A549 (cell line): Measurements from ENCODE around the gene CABP4. TPM values are rescaled to one million over a fixed set of nuclear protein-coding genes. Genes with fewer than 3 reads are reported as not detected.

Source experiments
- ATAC-seq, 2 experiments: fragments of 200-7000 bp in 1 of 2; fragments of >200 bp in 1 of 2; cut with Nextera tagmentation in 1 of 2; cut with Tn5 transposase in 1 of 2; 3 replicates each; pipeline versions ENCODE4 v1.8.0 to v1.9.1; 2018 to 2020; ENCODE audit warnings: mild to moderate bottlenecking in 1 of 2, moderate library complexity in 1 of 2
- CTCF ChIA-PET: fragments of 300-600 bp; sonication (Branson Sonifier 250); formaldehyde crosslinking; extraction: SDS; loops from one replicate; lab custom pipeline; 2021; ENCODE audit warnings: antibody characterized with exemption, inconsistent platforms; lab: Yijun Ruan, JAX
- POLR2A ChIA-PET: fragments of 350-600 bp; formaldehyde crosslinking; extraction: SDS; loops from one replicate; lab custom pipeline; 2021; ENCODE audit warnings: antibody characterized with exemption, inconsistent platforms; lab: Yijun Ruan, JAX
- DNase-seq, 2 experiments: peaks; one replicate each; pipeline versions ENCODE4 v3.0.0 to v3.0.0-alpha.2; 2011 to 2016; ENCODE audit warnings: low read depth in 1 of 2, low spot score in 1 of 2
- FAIRE-seq: peaks from 2 replicates; lab custom pipeline; 2011; peaks lifted over from hg19 to GRCh38; lab: Jason Lieb, UNC
- H3K27ac ChIP-seq, 2 experiments: fragments of >200 bp; sonication (Bioruptor Twin); formaldehyde crosslinking; 3 replicates each; pipeline ENCODE4 v1.5.1; 2016 to 2017
- H3K4me1 ChIP-seq: fragments of >200 bp; sonication (Bioruptor Twin); formaldehyde crosslinking; 3 replicates; pipeline ENCODE4 v1.6.1; 2016
- H3K4me2 ChIP-seq: fragments of >200 bp; sonication (Bioruptor Twin); formaldehyde crosslinking; 3 replicates; pipeline ENCODE4 v1.6.1; 2016
- H3K4me3 ChIP-seq: fragments of >200 bp; sonication (Bioruptor Twin); formaldehyde crosslinking; 3 replicates; pipeline ENCODE4 v1.5.1; 2016
- H3K9me3 ChIP-seq: fragments of >200 bp; sonication (Bioruptor Twin); formaldehyde crosslinking; 3 replicates; pipeline ENCODE4 v1.6.1; 2016
- CBX8 ChIP-seq: fragments of 200-600 bp; sonication (generic); IDR thresholded peaks from 2 replicates; pipeline ENCODE4 v1.6.1; 2016
- ESRRA ChIP-seq: fragments of 150-350 bp; IDR thresholded peaks from 2 replicates; pipeline ENCODE4 v1.6.1; 2014; ENCODE audit warnings: mild to moderate bottlenecking, low read length, borderline replicate concordance
- HDAC2 ChIP-seq: fragments of 200-600 bp; sonication (generic); IDR thresholded peaks from 2 replicates; pipeline ENCODE4 v1.6.1; 2016
- HOXA7 ChIP-seq: fragments of 250-450 bp; sonication (Bioruptor Pico); IDR thresholded peaks from 2 replicates; pipeline ENCODE4 v1.5.0; 2020; ENCODE audit warnings: mild to moderate bottlenecking, moderate library complexity
- JUNB ChIP-seq: fragments of >200 bp; sonication (Bioruptor Twin); formaldehyde crosslinking; IDR thresholded peaks from 2 replicates; pipeline ENCODE4 v1.6.1; 2016
- MAFK ChIP-seq: fragments of 450-650 bp; IDR thresholded peaks from 2 replicates; pipeline ENCODE4 v1.6.1; 2014; ENCODE audit not compliant: partially characterized antibody
- MAZ ChIP-seq: fragments of 150-350 bp; IDR thresholded peaks from 2 replicates; pipeline ENCODE4 v1.6.1; 2014; ENCODE audit warnings: antibody characterized with exemption, low read depth, low read length, borderline replicate concordance
- PBX3 ChIP-seq: IDR thresholded peaks from 2 replicates; pipeline ENCODE4 v1.6.1; 2012
- RAD21 ChIP-seq, 2 experiments: fragments of >200 bp in 1 of 2; sonication (Bioruptor Twin) in 1 of 2; formaldehyde crosslinking in 1 of 2; IDR thresholded peaks in 1 of 2; conservative IDR thresholded peaks in 1 of 2; 2 replicates in 1 of 2; 3 replicates in 1 of 2; pipeline ENCODE4 v1.6.1; 2012 to 2018; ENCODE audit warnings: inconsistent platforms in 1 of 2
- TP53 ChIP-seq: fragments of 250-450 bp; sonication (Bioruptor Pico); IDR thresholded peaks from 2 replicates; pipeline ENCODE4 v1.5.0; 2021; ENCODE audit warnings: mild to moderate bottlenecking, moderate library complexity
- ZC3H11A ChIP-seq: fragments of 450-650 bp; IDR thresholded peaks from 2 replicates; pipeline ENCODE4 v1.6.1; 2014; ENCODE audit warnings: antibody characterized with exemption, mild to moderate bottlenecking
- ZFP36 ChIP-seq: fragments of 450-650 bp; IDR thresholded peaks from 2 replicates; pipeline ENCODE4 v1.6.1; 2014; ENCODE audit warnings: borderline replicate concordance; ENCODE audit not compliant: partially characterized antibody
- ZNF302 ChIP-seq: fragments of 250-450 bp; sonication (Bioruptor Pico); IDR thresholded peaks from 2 replicates; pipeline ENCODE4 v1.9.0; 2021; ENCODE audit warnings: inconsistent platforms, mild to moderate bottlenecking, moderate library complexity
- ZSCAN20 ChIP-seq: fragments of 250-450 bp; sonication (Bioruptor Pico); IDR thresholded peaks from 2 replicates; pipeline ENCODE4 v1.8.0; 2022; ENCODE audit warnings: mild to moderate bottlenecking, moderate library complexity
- WGBS: methylation state at CpG from one replicate; pipeline ENCODE4 v1.1.6; 2017; ENCODE audit errors: missing lambda C conversion rate; 5-methylcytosine and 5-hydroxymethylcytosine counted together
- polyA plus RNA-seq, 4 experiments: library from polyadenylated mRNA; depleted of rRNA in 3 of 4; stranded (reverse); fragments of >200 nt; fragmentation: RNase III in 1 of 4; extraction: RNeasy Plus Mini Kit Qiagen cat#74134 plus additional on column Dnase treatment in 1 of 4; gene quantifications; 2 replicates in 3 of 4; 3 replicates in 1 of 4; pipeline ENCODE4 v1.2.3, GENCODE V29; 2011 to 2017
- TF ChIP-seq, protein P1 (sequence below): fragments of >200 bp; sonication (Bioruptor Twin); formaldehyde crosslinking; IDR thresholded peaks from 3 replicates; pipeline ENCODE4 v1.6.1; 2016

CABP4 gene
- polyA plus RNA-seq, 2 of the 4 experiments (the other 2 are of a cell fraction) = not detected

DNA sequence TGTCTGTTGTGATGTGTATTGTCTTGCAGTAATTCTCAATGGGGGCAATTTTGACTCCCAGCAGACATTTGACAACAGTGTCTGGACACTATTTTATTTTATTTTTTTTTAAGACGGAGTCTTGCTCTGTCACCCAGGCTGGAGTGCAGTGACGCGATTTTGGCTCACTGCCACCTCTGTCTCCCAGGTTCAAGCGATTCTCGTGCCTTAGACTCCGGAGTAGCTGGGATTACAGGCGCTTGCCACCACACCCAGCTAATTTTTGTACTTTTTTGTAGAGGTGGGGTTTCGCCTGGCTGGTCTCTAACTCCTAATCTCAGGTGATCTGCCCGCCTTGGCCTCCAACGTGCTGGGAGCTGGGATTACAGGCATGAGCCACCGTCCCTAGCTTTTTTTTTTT, 25.4 kb upstream of the CABP4 start (continued):
- no peak for TF ChIP-seq HOXA7

DNA sequence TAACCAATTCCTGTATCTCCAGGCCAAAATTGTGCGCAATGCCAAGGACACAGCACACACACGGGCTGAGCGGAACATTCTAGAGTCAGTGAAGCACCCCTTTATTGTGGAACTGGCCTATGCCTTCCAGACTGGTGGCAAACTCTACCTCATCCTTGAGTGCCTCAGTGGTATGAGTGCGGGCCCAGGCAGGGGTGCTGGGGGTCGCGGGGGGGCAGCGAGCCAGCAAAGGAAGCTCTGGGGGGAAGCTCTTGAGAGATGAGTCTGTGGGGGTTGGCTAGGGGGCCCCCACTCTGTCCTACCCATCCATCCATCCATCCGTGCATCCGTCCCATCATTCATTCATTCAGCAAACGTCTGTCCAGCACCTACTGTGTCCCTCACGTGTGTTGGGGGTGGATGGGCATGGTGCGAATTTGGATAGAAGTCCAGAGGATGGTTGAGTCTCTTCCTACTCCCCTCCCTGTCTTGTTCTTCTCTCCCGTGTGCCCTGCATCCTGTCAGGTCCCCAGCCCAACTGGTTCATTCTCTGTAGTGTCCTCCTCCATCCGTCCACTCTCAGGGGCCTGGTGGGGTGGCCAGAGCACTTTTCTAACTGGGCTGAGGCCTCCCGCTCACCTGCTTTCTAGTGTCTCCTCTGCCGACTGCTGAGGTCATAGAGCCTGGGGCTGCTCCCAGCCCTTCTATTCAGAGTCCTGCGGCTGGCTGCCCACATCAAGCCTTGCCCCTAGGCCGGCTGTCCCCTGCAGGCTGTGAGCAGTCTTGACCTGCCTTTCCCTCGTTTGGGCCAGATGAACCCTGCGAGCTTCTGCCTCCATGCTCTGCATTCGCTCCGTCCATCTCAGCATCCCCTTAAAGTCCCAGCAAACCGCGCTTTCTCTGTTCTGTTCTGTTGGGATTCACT, 23.6 kb upstream of the CABP4 start:
- ChIA-PET POLR2A (no interaction called here), CTCF (interaction anchor here (0.7 to 1.6 kb wide), 2 partner anchors 26 to 50 kb away, joined by 3 to 5 read pairs; no protein-coding TSS in a partner anchor)
- no peak for TF ChIP-seq CBX8
- TF ChIP-seq MAZ = no peak
- Histone ChIP-seq H3K4me1 (peaks cover 19% of the 10 kb centered on the region; the same call in 2 of the 3 replicates), H3K27ac (no peak overlapping the region), H3K4me2 (no peak overlapping the region), H3K4me3 (no peak overlapping the region), H3K9me3 (no peaks in the 10 kb centered on the region)
- DNase-seq (no peak), FAIRE-seq (no peak), ATAC-seq (no peak)
- 86% methylated on average over 24 of the region's 24 CpGs for WGBS

GRCh38 chr11:67432655-67433349, 22.4 kb upstream of the CABP4 start:
- Histone ChIP-seq H3K4me2 (no peak overlapping the region), H3K4me3 (no peak overlapping the region), H3K27ac (no peak overlapping the region), H3K4me1 (peaks cover 19% of the 10 kb centered on the region; the same call in 2 of the 3 replicates), H3K9me3 (no peaks in the 10 kb centered on the region)
- CTCF ChIA-PET = interaction anchor here (1.0 to 1.2 kb wide), 2 partner anchors 50 to 73 kb away, joined by 3 to 4 read pairs; partner anchors contain the start of gene PITPNM1
- DNase-seq (no peak), ATAC-seq (no peak), FAIRE-seq (no peak)
- 87% methylated on average over 19 of the region's 22 CpGs for WGBS
- TF ChIP-seq HDAC2 (no peak), CBX8 (no peak), JUNB (no peak), RAD21 (conservative IDR thresholded peaks at IDR 0.05 in 1 of 2, IDR thresholded peaks at IDR 0.05 in 1 of 2) (no peak), ZFP36 (no peak), TP53 (CRISPR knock-in tag) (no peak), ZNF302 (CRISPR knock-in tag) (no peak), ESRRA (no peak), ZSCAN20 (CRISPR knock-in tag) (no peak), PBX3 (no peak), ZC3H11A (no peak), MAFK (no peak)
- TF ChIP-seq, protein P1, sequence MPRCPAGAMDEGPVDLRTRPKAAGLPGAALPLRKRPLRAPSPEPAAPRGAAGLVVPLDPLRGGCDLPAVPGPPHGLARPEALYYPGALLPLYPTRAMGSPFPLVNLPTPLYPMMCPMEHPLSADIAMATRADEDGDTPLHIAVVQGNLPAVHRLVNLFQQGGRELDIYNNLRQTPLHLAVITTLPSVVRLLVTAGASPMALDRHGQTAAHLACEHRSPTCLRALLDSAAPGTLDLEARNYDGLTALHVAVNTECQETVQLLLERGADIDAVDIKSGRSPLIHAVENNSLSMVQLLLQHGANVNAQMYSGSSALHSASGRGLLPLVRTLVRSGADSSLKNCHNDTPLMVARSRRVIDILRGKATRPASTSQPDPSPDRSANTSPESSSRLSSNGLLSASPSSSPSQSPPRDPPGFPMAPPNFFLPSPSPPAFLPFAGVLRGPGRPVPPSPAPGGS = no peak
- POLR2A ChIA-PET = interaction anchor here (0.5 kb wide), 2 partner anchors 28 kb away, joined by 3 read pairs; no protein-coding TSS in a partner anchor
